HG03521 (cell line): ENCODE measurements around the gene MGAT3.

Experiments
- ATAC-seq: cut with Tn5 transposase; IDR thresholded peaks from one replicate; pipeline ENCODE4 v1.9.1; 2021; ENCODE audit warnings: mild to moderate bottlenecking, moderate library complexity; ENCODE audit not compliant: unreplicated experiment

Gene MGAT3

DNA sequence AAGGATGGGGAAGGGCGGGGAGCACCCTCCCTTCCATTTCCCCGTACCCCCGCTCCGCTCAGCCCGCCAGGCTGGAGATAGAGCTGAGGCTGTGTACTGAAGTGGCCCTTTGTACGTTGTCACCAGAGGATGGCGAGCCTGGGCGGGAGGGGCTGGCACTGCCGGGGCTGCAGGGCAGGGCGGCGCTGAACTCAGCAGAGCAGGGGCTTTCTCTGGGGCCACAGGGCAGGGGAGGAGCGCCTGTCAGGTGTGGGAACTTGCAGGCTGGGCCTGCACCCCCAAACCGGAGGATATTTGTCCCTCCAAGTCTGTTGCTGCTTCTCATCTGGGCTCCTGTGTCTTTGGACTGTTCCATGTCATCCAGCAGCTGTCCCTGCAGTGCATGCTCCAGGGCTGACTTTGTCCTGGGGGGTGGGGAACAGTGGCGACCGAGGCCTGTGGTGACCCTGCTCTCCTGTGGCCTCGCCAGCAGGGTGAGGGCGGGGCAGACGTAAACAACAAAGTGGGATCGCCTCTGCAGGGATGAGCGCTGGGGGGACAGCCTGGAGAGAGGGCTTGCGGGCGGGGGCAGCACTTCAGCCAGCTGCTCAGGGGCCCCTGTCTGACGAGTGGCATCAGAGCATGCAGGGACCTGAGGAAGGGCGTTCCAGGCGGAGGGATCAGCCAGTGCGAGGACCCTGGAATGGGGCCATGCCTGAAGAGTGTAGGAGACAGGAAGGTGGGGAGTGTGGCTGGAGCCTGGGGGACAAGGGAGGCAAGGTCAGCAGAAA is 13.1 kb downstream of the MGAT3 start:
- no peak for ATAC-seq

DNA sequence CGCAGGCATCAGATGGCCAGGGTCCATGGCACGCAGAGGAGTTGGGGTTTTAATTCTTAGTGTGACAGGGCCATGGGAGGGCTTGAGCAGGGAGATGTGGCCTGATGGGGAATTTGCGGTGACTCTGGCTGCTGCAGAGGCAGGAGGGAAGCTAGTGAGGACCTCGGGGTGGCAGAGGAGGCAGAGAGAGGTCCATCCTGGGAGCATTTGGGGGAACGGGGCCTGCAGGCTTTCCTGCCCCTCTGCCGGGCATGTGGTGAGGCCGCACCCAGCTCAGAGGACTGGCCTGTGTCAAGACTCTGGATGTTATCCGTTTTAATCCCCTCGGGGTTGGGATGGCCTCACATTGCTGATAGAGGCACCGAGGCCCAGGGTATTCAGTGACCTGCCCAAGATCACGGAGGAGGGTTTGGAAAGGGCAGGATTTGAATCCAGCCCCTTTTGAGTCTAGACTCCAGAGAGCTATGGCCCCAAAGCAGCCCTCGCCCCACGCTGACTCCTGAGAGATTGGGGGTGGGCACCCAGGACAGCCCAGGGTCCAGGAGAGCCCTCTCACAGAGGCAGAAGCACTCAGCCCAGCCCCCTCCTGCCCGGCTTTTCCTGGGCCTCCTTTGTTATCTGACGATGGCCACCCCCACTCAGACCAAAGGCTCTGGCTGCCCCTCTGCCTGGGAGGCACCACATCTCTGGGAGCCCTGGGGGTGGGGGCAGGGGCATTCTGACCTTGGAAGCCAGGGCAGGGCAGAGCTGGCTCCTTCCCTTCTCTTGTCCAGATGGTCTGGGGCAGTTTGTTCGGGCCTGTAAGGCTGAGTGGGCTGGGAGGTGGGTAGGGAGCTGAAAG is 13.9 kb downstream of the MGAT3 start:
- ATAC-seq: no peak

DNA sequence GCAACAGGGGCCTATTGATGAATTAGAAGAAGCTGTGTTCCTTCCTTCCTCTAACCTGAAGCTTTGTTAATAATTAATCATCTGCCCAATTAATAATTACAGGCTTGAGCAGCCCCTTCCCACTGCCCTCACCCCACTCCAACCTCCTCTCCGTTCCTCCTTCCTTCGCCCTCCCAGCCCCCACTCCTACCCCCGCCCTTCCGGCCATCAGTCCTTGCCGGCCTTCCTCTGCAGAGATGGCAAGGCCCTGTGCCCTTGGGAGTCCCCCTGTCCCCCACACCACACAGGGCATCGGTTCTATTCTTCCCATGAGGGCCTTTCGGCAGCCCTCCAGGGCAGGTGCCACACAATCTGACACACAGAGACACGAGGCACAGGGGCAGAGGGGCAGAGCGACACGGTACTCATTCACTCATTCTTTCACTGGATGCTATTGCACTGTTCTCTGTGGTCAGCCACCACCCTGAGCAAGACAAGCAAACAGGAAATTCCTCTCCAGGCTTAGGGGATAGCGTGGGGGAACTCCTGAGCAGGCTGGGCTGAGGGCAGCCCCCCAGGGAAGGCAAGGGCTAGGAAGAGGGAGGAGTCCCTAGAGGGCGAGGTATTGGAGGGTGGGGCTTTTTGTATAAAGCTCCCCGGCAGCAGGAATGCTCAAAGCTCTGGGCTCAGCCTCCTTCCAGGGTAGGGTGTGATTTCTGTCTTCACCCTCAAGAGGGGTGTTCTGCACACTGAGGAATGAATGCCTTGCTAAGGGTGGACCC is 14.7 kb downstream of the MGAT3 start:
- no peak for ATAC-seq

DNA sequence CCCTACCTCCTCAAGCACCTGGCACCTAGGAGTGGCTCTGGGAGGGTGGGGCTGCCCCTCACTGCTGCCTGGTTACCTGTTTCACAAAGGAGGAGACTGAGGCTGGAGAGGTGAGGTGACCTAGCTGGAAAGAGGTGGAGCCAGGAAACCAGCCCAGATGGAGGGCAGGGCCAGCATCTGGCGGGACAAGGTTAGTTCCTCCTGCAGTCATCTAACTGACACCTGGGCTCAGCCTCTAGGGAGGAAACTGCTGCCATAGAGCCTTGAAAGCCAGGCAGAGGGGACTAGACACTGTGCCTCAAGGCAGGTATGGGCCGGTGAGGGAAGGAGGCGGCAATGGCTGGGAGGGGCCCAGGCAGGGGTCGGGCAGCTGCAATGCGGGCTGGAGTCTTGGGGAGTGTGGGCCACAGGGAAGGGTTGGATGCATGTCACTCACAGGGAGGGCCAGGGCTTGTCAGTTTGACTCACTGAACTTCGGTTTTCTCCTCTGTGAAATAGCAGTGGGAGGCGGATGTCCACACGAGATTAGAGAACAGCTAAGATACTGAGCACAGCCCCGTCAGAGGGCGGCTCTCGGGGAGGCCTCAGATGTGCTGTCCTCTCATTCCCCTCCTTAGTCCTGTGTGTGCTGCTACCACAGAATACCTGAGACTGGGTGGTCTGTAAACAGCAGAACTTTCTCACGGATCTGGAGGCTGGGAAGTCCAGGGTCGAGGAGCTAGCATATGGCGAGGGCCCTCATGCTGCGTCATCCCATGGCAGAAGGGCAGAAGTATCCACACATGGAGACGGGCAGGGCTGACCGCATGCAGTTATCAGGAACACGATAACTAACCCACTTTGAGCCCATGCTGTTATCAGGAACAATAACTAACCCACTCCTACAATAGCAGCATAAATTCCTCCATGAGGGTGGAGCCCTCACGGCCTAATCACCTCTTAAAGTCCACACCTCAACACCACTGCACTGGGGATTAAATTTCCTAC is 16.1 kb downstream of the MGAT3 start:
- ATAC-seq: no peak

DNA sequence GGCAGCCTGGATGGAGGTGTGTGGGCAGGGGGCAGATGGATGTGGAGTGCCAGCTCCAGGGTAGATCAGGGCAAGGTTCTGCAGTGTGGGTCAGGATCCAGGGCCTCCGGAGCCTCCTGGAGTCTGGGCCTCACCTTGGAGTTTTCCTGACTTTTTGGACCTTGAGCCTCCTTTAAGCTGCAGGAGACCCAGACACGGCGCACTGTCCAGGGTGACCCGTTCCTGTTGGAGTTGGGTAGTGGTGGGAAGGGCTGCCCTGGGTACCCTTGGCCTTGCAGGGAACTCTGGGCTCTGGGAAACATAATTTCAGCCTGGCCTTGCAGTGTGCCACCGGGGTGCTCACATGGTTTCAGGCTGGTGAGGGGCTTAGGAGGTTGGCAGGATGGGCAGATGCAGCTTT is 17.0 kb downstream of the MGAT3 start:
- ATAC-seq: no peak

DNA sequence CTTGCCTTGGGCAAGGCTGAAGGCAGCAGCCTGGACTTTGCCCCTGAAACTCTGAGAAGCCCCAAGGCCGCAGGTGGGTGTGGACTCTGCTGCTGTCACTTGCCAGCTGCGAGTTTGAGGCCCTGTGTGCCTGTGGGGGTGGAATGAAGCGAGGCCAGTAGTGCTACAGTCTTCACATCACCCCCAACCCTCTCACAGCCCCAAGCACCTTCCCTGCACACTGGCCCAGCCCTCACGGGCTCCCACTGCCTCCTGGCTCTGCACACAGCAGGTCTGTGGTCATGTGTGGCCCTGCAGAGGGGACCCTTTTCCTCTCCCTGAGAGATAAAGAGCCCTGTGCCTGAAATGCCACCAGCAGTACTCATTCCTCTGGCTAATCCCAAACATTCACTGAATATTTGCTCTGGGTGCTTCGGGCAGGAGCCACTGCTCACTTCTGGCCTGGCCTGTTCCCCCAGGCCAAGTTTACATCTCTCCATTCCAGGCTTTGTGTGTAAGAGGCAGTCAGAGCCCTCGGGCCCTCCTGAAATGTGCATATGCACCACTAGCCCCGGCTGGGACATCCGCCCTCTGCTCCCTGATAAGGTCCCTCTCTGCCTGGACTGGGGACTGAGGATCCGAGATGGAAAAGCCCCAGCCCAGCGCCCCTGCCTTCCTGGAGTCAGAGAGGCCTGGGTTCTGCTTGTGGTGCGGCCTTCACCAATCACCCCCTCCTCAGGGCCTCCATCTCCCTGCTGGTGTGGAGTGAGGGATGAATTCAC is 17.7 kb downstream of the MGAT3 start:
- no peak for ATAC-seq

DNA sequence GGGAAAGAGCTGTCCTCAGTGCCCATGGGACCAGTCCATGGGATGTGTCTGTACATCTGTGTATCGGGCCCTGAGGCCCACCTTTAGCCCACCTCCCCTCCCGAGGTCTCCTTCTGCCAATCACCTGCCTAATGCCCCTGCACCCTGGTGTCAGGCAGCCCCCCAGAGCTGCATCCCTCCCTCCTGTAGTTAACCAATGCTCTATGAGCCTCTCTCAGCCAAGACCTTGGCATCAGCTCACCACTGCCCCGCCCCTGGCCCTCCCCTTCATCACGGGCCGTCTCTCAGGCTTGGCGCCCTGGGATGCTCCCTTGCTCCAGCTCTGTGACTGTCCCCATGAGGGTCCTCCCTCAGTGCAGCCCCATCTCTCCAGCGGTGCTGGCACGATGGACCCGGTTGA is 18.5 kb downstream of the MGAT3 start:
- ATAC-seq: no peak

DNA sequence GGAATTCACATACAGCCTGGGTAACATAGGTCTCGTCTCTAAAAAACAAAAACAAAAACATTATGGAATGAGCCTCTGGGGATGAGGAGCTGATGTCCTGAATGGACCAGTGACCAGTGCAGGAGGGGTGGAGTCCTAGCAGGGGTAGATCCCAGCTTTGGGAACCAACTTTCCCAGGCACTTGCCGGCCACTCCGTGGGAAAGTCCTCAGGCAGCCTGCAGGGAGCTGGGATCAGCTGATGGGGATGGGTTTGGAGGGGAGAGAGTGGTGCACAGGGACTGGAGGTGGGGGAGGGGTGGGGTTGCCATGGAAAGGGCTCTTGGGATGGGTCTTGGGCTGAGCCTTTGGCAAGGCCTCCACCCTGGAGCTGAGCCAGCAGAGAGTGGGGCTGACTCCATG is 19.1 kb downstream of the MGAT3 start:
- ATAC-seq: no peak

DNA sequence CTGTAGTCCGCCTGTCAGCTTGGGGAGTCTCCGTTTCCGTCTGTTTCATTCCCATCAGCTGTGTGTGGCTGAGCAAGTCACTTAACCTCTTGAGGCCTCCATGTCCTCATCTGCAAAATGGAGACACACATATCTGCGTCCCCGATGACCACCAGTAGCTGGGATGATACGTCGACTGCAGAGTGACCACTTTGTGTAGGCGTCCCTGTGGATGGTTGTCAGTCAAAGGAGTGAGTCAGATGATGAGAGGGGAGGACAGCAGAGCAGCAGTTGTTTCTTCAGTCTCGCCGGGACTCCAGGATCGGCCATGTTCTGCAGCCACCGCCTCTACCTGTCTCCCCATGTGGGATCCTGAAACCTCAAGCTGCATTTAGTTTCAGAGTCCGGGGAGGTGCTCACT is 19.9 kb downstream of the MGAT3 start:
- ATAC-seq: no peak

DNA sequence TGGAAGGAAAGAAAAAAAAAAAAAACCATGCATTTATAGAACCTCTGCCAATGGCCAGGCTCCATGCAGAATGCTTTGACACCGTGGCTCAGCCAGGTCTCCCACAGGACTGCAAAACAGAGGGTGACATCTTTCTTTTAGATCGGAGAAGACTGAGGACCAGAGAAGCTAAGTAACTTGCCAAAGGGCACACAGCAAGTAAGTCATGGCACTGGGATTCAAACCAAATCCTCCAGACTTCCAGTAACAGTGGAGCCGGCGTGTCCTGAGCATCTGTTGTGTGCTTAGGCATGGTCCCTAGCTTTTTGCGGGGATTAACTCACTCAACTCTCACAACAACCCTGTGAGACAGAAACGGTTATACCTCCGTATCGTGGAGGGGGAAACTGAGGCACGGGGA is 20.7 kb downstream of the MGAT3 start:
- no peak for ATAC-seq

DNA sequence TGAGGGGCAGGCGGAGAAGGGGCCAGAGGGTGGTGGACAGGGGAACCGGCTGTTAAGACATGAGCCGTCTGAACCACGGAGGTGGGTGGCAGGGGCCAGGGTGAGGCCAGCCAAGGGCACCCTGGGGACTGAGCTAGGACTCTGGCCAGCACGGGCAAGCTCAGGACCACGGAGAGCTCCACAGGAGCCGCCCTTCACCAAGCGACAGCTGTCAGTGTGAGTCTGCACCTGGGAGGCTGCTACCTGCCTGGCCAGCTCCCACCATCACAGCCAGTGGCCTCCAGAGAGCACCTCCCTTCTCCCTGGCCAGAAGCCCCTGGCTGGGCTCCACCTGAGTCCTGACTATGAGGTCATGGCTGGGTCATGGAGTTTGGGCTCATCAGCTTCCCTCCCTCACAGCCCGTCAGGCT is 21.6 kb downstream of the MGAT3 start:
- ATAC-seq: no peak

DNA sequence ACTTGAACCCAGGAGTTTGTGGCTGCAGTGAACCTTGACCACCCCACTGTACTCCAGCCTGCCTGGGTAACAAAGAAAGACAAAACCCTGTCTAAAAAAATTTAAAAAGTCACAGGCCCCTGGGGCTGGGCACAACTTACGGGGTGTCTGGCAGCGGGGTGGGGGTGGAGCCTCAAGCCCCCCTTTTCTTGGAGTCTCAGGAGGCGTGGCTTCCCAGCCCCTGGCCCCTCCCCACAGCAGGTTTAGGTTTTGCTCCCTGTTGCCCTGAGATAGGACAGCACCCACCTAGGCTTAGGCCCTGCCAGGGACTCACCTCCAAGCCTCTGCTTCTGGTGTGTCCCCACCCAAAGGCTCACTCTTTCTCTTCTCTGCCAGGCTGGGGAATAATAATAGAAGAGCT is 22.4 kb downstream of the MGAT3 start:
- ATAC-seq: no peak

DNA sequence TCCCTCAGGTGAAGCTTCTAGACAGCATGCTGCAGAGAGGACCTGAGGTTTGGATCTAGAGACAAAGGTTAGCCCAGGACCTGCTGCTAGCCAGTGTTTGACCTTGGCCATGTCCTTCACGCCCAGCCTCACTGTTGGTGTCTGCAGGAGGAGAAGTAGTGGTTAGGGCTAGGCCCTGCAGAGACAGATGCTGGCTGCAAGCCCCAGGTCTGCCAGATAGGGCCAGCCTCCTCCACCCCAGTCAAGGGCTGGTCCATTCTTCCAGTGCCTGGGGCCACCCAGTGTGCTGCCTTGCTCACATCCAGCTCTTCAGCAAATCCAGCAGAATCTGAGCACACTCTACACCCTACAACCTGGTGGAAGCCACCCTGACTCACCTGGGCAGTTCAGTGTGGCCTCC is 23.7 kb downstream of the MGAT3 start:
- ATAC-seq: no peak

DNA sequence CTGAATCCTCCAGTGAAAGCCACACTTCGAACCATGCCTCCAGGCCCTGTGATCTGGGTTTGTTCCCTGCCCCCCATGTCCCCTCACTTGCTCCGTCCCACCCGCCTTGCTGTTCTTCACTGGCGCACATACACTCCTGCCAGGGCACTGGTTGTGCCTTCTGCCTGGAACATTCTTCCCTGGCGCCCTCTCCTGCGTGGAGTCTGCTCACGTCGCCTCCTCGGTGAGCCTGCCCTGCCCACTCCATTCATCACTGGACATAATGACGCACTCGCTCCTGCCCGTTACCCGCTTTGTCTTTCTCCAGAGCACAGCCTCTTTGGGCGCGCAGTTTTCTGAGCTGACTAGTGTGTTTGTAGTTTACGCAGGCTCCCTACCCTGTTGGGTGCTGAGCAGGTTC is 24.2 kb downstream of the MGAT3 start:
- ATAC-seq: no peak

DNA sequence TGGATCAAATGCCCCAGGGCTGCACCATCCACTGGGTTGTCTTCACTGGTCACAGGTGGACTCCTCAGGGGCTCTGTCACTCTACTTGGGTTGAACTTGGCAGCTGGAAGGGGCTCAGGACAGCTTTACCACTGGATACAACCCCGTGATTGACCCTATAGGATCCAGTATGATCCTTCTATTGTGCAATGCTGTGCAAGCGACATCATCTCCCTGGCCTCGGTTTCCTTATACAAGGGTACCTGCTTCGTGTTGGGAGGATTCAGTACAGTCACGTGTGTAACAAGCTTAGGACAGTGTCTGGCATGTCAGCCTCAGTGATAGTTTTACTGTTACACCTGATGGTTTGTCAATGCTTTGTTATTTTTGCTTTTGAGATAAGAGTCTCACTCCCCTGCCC is 24.8 kb downstream of the MGAT3 start:
- ATAC-seq: no peak

DNA sequence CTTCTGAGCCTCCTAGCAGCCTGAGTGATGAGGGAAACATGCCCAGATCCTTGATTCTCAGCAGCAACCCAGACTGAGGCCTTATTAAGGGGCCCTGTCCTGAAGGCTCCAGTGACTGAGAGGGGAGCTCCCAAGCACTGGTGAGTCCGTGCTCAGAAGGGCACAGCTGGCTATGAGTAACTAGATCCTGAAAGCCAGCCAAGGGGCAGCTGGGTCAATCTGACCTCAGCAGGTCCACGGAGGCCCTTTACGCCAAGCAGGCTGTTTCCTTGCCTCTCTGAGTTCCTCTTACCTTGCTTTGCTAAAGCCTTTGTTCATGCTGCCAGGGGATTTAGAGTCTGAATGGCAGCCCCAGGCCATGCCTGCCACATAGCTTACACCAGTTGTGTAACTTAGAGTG is 26.0 kb downstream of the MGAT3 start:
- ATAC-seq: no peak

DNA sequence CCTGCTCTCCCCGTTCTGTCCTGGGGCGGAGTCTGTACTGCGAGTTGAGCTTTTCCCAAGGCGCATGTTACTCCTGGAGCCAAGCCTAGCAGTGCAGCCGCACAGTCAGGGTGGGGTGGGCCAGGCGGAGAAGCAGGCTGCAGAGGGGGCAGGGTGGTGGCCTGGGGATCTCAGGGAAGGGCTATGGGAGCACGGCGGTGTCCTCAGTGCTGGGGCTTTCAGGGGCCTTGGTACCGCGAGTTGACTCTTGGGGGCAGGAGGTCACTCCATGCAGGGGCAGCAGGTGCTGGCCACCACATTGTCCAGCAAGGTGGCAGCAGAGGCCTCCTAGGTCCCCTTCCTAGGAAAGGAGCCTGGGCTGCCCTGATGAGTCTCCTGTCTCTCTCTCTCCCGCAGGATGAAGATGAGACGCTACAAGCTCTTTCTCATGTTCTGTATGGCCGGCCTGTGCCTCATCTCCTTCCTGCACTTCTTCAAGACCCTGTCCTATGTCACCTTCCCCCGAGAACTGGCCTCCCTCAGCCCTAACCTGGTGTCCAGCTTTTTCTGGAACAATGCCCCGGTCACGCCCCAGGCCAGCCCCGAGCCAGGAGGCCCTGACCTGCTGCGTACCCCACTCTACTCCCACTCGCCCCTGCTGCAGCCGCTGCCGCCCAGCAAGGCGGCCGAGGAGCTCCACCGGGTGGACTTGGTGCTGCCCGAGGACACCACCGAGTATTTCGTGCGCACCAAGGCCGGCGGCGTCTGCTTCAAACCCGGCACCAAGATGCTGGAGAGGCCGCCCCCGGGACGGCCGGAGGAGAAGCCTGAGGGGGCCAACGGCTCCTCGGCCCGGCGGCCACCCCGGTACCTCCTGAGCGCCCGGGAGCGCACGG is 30.4 kb downstream of the MGAT3 start:
- ATAC-seq: no peak

DNA sequence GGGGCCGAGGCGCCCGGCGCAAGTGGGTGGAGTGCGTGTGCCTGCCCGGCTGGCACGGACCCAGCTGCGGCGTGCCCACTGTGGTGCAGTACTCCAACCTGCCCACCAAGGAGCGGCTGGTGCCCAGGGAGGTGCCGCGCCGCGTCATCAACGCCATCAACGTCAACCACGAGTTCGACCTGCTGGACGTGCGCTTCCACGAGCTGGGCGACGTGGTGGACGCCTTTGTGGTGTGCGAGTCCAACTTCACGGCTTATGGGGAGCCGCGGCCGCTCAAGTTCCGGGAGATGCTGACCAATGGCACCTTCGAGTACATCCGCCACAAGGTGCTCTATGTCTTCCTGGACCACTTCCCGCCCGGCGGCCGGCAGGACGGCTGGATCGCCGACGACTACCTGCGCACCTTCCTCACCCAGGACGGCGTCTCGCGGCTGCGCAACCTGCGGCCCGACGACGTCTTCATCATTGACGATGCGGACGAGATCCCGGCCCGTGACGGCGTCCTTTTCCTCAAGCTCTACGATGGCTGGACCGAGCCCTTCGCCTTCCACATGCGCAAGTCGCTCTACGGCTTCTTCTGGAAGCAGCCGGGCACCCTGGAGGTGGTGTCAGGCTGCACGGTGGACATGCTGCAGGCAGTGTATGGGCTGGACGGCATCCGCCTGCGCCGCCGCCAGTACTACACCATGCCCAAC is 31.2 kb downstream of the MGAT3 start:
- no peak for ATAC-seq
